Activated T-cell treated with anti-CD3 and anti-CD28 coated beads, Interleukin-2, amount 50 U/mL, for 1 hour (primary cell): ENCODE measurements around the gene PAIP1.
"Not testable (repeated sequence)": the region's sequence is repeated elsewhere in the genome, so short reads cannot be mapped to it uniquely, and the experiment has no call there.

Experiments used
- DNase-seq: peaks from one replicate; pipeline ENCODE4 v3.0.0-alpha.2; 2020

The PAIP1 gene

DNA sequence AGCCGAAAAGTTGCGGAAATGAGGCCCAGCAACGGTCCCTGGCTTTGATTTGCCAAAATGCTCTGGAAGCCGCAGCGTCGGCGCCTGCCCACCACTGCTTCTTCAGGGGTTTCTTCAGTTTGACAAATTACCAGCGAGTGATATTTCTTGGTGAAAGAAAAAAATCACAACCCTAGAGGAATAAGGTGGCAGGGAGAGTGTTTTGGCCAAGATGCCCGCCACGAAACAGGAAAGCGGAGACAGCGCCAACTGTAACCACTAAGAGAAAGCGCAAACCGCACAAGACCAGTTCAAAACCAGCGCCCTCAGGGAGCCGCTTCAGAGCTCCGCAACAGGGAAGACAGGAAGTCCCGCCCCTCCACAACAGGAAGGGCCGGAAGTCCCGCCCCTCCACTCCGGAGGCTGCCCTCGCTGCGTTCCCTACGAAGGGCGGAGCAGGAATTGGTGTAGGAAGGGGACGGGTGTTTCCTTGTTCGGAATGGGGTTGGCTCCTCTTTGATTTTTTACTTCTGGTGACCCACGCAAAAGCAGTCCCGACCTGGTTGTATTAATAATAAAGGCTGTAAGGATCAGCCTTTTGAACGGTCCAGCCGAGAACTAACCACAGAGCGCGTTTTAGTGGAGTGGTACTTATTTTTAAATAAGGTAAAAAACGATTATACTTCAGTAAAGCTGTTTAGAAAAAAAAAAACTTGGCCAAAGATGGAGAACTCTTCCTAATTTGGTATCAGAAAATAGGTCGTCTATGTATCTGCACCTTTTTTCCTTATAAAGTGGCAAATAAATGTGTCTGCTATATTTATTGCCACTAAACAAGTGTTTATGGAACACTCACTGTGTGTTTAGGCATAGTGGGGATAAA, 41.8 kb downstream of the PAIP1 start, which contains the start of gene C5orf34:
TSS of gene C5orf34 (minus strand) at position 333 of the 862 bp plus-strand sequence. CDS start 5,809 bp downstream, outside the sequence.
- DNase-seq, result peak; percentile 95

DNA sequence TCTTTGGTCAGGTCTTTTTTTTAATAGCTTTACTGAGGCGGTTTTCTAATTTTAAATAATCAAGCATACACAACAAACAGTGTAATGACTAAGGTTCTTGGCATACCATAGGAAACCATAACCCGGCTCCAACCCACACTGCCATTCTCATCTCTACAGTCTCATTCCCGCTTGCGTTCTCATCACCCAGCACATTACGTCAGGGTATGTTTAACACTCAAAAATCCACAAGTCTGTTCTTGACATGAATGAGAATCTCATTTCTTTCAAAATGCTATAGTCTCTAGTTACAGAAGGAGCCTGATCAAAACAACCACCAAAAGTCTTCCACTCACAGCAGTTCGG, 42.4 kb downstream of the PAIP1 start:
- DNase-seq, result no peak

GRCh38 chr5:43514025-43514424, 42.9 kb downstream of the PAIP1 start:
- no peak for DNase-seq

DNA sequence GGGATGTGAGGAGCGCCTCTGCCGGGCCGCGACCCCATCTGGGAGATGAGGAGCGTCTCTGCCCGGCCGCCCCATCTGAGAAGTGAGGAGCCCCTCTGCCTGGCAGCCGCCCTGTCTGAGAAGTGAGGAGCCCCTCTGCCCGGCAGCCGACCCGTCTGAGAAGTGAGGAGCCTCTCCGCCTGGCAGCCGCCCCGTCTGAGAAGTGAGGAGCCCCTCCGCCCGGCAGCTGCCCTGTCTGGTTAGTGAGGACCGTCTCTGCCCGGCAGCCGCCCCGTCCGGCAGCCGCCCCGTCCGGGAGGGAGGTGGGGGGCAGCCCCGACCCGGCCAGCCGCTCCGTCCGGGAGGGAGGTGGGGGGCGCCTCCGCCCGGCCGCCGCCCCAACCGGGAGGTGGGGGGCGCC, 45.8 kb downstream of the PAIP1 start:
- DNase-seq, result not testable (repeated sequence)

DNA sequence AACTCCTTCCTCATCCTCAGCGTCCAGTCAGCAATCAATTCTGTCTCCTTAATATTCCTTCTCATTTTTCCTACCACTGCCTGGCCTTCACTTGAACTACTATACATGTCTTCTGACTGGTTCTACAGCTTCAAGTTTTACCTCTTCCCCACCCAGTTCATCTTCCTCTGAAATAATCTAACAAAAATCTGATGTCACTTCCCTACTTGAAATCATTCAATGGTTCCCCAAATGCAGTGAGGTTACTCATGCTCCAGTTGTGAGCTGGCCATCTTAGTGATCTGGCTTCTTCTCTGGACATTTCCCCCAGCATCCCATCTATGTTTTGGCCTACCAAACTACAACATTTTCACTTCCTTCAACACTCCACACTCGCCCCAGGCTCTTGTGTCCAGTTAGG, 58.3 kb downstream of the PAIP1 start:
- DNase-seq, result no peak

DNA sequence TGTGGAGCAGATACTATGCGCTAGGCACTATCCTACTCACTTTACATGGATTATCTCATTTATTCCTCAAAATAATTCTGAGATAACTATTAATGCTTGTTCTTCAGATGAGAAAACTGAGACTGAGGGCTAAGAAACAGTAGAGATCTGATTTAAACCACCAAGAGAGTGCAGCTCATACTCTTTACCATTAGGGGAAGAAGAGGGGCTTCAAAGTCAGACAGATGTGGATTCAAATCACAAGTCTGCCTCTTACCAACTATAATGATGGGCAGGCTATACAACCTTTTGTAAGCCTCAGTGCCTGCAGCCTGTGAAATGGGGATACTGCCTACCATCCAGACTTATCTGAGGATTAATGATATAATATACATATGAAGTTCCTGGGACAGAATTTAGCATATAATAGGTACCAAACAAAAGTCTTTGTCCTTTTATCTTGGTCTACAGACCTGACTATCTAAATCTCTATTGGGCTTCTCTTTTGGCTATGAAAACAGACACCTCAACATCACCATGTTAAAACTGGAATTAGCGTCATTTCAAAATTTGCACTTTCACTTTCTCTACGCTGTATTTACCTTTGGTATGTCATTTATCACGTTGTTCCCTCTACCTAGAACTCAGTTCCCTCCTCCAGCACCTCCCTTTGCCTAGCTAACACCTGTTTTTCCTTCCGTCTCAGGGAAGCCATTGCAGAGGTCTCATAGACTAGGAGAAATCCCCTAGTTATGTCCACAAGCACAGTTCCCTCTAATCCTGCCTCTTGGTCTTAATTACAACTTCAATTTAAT, 59.4 kb downstream of the PAIP1 start:
- DNase-seq, result no peak

GRCh38 chr5:43491326-43491725, 65.6 kb downstream of the PAIP1 start:
- DNase-seq, result no peak

GRCh38 chr5:43486353-43486752, 70.5 kb downstream of the PAIP1 start:
- DNase-seq, result no peak

GRCh38 chr5:43485406-43485805, 71.5 kb downstream of the PAIP1 start:
- no peak for DNase-seq

- DNase-seq, result peak; percentile 86
These were observed 72.6 kb downstream of the PAIP1 start for GRCh38 chr5:43484106-43484849.

DNA sequence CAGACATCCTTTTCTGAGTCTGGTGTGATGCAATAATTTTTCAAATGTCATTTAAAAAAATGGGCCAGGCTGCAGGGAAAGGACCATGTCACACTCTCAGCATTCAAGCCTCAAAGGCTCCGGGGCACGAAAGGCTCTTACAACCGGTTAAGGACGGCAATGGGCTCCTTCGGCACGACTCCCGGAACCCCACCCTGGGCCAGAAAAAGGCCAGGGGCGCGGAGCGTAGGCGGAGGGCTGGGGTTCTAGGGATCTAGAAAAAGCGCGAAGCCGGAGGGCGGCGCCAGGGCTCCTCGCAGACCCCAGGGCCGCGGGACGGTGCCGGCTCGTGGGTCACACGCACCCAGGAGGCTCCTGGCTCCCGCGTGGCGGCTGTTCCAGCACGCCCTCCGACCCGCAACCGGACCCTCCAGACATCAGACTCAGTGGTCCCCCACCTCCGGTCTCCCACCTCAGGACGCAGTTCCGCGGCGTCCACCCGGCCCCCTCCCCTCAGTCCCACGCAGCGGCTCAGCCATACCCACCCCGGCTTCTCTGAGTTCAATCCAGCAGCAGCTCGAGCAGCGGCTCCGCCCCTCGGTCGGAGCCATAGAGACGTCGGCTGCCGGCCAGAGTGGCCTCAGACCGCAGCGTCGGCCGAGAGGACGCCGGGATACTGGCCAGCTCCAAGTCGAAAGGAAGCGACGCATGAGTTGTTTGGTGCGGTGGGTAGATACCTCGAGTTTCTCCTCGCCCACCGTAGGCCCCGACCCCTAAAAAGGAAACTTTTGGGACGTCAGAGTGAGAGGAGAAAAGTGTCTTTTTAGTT, 73.4 kb downstream of the PAIP1 start, which contains the start of gene TMEM267:
TSS of gene TMEM267 (minus strand) at position 568 of the 808 bp plus-strand sequence. CDS start 29,896 bp downstream, outside the sequence.
- DNase-seq, result peak; percentile 85

- DNase-seq, result no peak
These were observed 74.2 kb downstream of the PAIP1 start for GRCh38 chr5:43482490-43483297.
